Transverse colon (tissue), 4 donors: ENCODE data around the gene PUDP.
"Not testable (repeated sequence)": the region's sequence is repeated elsewhere in the genome, so short reads cannot be mapped to it uniquely, and the experiment has no call there.

Source experiments
- CTCF ChIP-seq, 5 experiments: fragments of 200-600 bp in 3 of 5; fragments of 450-650 bp in 2 of 5; sonication (generic) in 3 of 5; IDR thresholded peaks; 1 replicate in 2 of 5; 2 replicates in 3 of 5; pipeline ENCODE4 v1.5.1; 2016 to 2017; ENCODE audit warnings: antibody characterized with exemption in 5 of 5, inconsistent platforms in 3 of 5, mild to moderate bottlenecking in 2 of 5, moderate library complexity in 1 of 5
- EP300 ChIP-seq: sonication (generic); formaldehyde crosslinking; IDR thresholded peaks from one replicate; pipeline ENCODE4 v1.6.1; 2017; ENCODE audit warnings: antibody characterized with exemption, low read depth
- POLR2A ChIP-seq: fragments of 450-650 bp; IDR thresholded peaks from one replicate; pipeline ENCODE4 v1.6.1; 2016; ENCODE audit warnings: antibody characterized with exemption, mild to moderate bottlenecking, moderate library complexity
- POLR2AphosphoS5 ChIP-seq, 3 donors: sonication (generic); formaldehyde crosslinking; IDR thresholded peaks; one replicate each; pipeline ENCODE4 v1.6.1; 2016; ENCODE audit warnings: antibody characterized with exemption in 3 of 3

- TF ChIP-seq CTCF (IDR thresholded peaks at IDR 0.05); POLR2A; POLR2AphosphoS5 (IDR thresholded peaks at IDR 0.05); EP300: not testable (repeated sequence)
Measured at GRCh38 chrX:7026365-7026764, 121.6 kb downstream of the PUDP start.
